Endothelial cell of hepatic sinusoid (primary cell): Measurements from ENCODE around the gene ACTG1.
"Not testable (repeated sequence)": the region's sequence is repeated elsewhere in the genome, so short reads cannot be mapped to it uniquely, and the experiment has no call there.

Experiments
- in situ Hi-C: cut with HindIII; loops from 2 replicates; pipeline ENCODE4 v1.10.0; 2017; ENCODE audit warnings: low sequenced_read_pairs

Gene ACTG1

GRCh38 chr17:81533339-81534141 lies 20.9 kb upstream of the ACTG1 start:
- in situ Hi-C loops, result no loop called here

- in situ Hi-C loops, result no loop called here
Observed at GRCh38 chr17:81532490-81533287, 20.1 kb upstream of the ACTG1 start.

- in situ Hi-C loops, result not testable (repeated sequence)
Observed at GRCh38 chr17:81531998-81532404, 19.4 kb upstream of the ACTG1 start.

GRCh38 chr17:81531013-81531412 lies 18.4 kb upstream of the ACTG1 start:
- in situ Hi-C loops, result not testable (repeated sequence)

- in situ Hi-C loops, result no loop called here
Observed at GRCh38 chr17:81529437-81529803, 16.8 kb upstream of the ACTG1 start.

GRCh38 chr17:81528651-81529436 lies 16.2 kb upstream of the ACTG1 start:
- in situ Hi-C loops, result no loop called here

GRCh38 chr17:81528384-81528650 lies 15.7 kb upstream of the ACTG1 start:
- in situ Hi-C loops, result no loop called here

- in situ Hi-C loops, result no loop called here
Observed at GRCh38 chr17:81527591-81528383, 15.2 kb upstream of the ACTG1 start, which contains the start of gene FSCN2. TSS of gene FSCN2 (plus strand) at chr17:81528377. CDS start at chr17:81528532, 155 bp downstream.

- in situ Hi-C loops, result no loop called here
Observed at GRCh38 chr17:81526662-81527571, 14.3 kb upstream of the ACTG1 start.

- in situ Hi-C loops, result no loop called here
Observed at GRCh38 chr17:81524865-81525159, 12.2 kb upstream of the ACTG1 start.

GRCh38 chr17:81524039-81524864 lies 11.7 kb upstream of the ACTG1 start:
- in situ Hi-C loops, result no loop called here

- in situ Hi-C loops, result no loop called here
Observed at GRCh38 chr17:81523402-81524038, 10.9 kb upstream of the ACTG1 start.

- in situ Hi-C loops, result no loop called here
Observed at GRCh38 chr17:81522491-81523401, 10.1 kb upstream of the ACTG1 start.

- in situ Hi-C loops, result no loop called here
Observed at GRCh38 chr17:81520021-81520901, 7.7 kb upstream of the ACTG1 start.

- in situ Hi-C loops, result loop anchor here (10.0 kb wide), 1 partner anchor 235 kb away; no protein-coding TSS in a partner anchor
Observed at GRCh38 chr17:81519284-81520020, 6.9 kb upstream of the ACTG1 start.
